Measurements from ENCODE around the gene SPR.
"Not testable (repeated sequence)": the region's sequence is repeated elsewhere in the genome, so short reads cannot be mapped to it uniquely, and the experiment has no call there.

SPR gene

GRCh38 chr2:72895154-72895553 lies 7.9 kb downstream of the SPR start:
- H3K9me3 ChIP-seq (ENCODE audit: low read length), result no peaks in the 10 kb centered on the region
- peaks cover 52% of the 10 kb centered on the region for H3K27me3 ChIP-seq (ENCODE audit: insufficient read depth, low read length)
- H3K4me1 ChIP-seq (ENCODE audit: insufficient read depth, low read length), result peaks cover 4% of the 10 kb centered on the region
- no peak overlapping the region for H3K4me3 ChIP-seq (ENCODE audit: low read length)
- no peak overlapping the region for H2AFZ ChIP-seq (ENCODE audit: low read depth, low read length)
- no peaks in the 10 kb centered on the region for H3K36me3 ChIP-seq (ENCODE audit: insufficient read depth, low read length)

DNA sequence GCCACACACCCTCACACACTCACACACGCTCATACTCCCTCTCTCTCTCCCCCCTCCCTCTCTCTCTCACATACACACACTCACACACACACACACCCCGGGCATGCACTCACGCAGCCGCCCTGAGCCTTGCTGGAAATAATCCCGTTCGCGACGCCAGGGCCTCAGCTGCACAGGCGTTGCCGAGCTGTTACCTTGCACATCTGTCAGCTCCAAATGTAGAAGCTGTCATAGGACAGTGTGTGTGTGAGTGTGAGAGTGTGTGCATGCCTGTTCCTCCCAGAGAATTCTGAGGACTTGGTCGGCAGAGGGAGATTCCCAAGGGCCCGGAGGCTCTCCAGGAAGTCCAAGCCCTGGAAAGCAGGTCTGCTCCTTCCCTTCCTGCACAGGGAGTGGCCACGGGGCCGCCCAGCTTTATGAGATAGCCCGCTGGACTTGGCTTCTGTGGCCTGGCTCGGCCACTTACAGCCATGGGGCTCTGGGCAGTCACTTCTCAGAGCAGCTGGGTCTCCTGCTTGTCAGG lies 8.6 kb downstream of the SPR start:
- Histone ChIP-seq H3K9me3 (ENCODE audit: low read length) (no peaks in the 10 kb centered on the region), H3K4me1 (ENCODE audit: insufficient read depth, low read length) (peaks cover 4% of the 10 kb centered on the region), H3K27me3 (ENCODE audit: insufficient read depth, low read length) (peaks cover 56% of the 10 kb centered on the region), H3K36me3 (ENCODE audit: insufficient read depth, low read length) (no peaks in the 10 kb centered on the region), H3K4me3 (ENCODE audit: low read length) (no peak overlapping the region), H2AFZ (ENCODE audit: low read depth, low read length) (no peak overlapping the region)

GRCh38 chr2:72896446-72896845 lies 9.2 kb downstream of the SPR start:
- no peaks in the 10 kb centered on the region for H3K9me3 ChIP-seq (ENCODE audit: low read length)
- peaks cover 63% of the 10 kb centered on the region for H3K27me3 ChIP-seq (ENCODE audit: insufficient read depth, low read length)
- H3K36me3 ChIP-seq (ENCODE audit: insufficient read depth, low read length), result no peaks in the 10 kb centered on the region
- no peak overlapping the region for H2AFZ ChIP-seq (ENCODE audit: low read depth, low read length)
- no peak overlapping the region for H3K4me3 ChIP-seq (ENCODE audit: low read length)
- H3K4me1 ChIP-seq (ENCODE audit: insufficient read depth, low read length), result peaks cover 4% of the 10 kb centered on the region

GRCh38 chr2:72897785-72898584 lies 10.8 kb downstream of the SPR start:
- no peaks in the 10 kb centered on the region for H3K36me3 ChIP-seq (ENCODE audit: insufficient read depth, low read length)

DNA sequence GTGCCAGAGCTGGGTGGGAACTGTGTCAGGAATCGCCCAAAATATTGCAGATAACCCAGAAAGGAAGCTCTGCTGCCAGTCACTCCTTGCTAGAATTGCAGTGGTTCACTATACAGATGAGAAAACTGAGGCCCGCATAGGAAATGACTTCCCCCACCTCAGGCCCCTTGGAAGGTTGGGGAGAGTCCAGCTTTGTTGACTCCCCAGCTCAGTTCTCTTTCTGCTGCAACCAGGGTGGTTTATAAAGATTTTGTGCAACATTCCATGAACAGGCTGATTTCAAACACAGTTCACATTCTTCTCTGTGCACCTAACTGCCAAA lies 11.3 kb downstream of the SPR start:
- H3K9me3 ChIP-seq (ENCODE audit: low read length), result peaks cover 1% of the 10 kb centered on the region

More at GRCh38 chr2:72897785-72898584, 10.8 kb downstream of the SPR start:
- Histone ChIP-seq H2AFZ (ENCODE audit: low read depth, low read length) (no peak overlapping the region), H3K27me3 (ENCODE audit: insufficient read depth, low read length) (peaks cover 69% of the 10 kb centered on the region), H3K4me3 (ENCODE audit: low read length) (no peak overlapping the region), H3K9me3 (ENCODE audit: low read length) (no peaks in the 10 kb centered on the region), H3K4me1 (ENCODE audit: insufficient read depth, low read length) (peaks cover 4% of the 10 kb centered on the region)

GRCh38 chr2:72900191-72900825 lies 13.1 kb downstream of the SPR start:
- no peaks in the 10 kb centered on the region for H3K36me3 ChIP-seq (ENCODE audit: insufficient read depth, low read length)
- peaks cover 1% of the 10 kb centered on the region for H3K9me3 ChIP-seq (ENCODE audit: low read length)
- peaks cover 64% of the 10 kb centered on the region for H3K27me3 ChIP-seq (ENCODE audit: insufficient read depth, low read length)
- no peak overlapping the region for H3K4me3 ChIP-seq (ENCODE audit: low read length)
- no peak overlapping the region for H2AFZ ChIP-seq (ENCODE audit: low read depth, low read length)
- H3K4me1 ChIP-seq (ENCODE audit: insufficient read depth, low read length), result peaks cover 4% of the 10 kb centered on the region

More for the DNA sequence above, 11.3 kb downstream of the SPR start:
- Histone ChIP-seq H3K4me3 (ENCODE audit: low read length) (no peak overlapping the region), H3K36me3 (ENCODE audit: insufficient read depth, low read length) (no peaks in the 10 kb centered on the region), H3K4me1 (ENCODE audit: insufficient read depth, low read length) (peaks cover 4% of the 10 kb centered on the region), H2AFZ (ENCODE audit: low read depth, low read length) (no peak overlapping the region), H3K27me3 (ENCODE audit: insufficient read depth, low read length) (peaks cover 74% of the 10 kb centered on the region)

- Histone ChIP-seq H2AFZ (ENCODE audit: low read depth, low read length) (no peak overlapping the region), H3K36me3 (ENCODE audit: insufficient read depth, low read length) (no peaks in the 10 kb centered on the region), H3K4me3 (ENCODE audit: low read length) (no peak overlapping the region), H3K27me3 (ENCODE audit: insufficient read depth, low read length) (peaks cover 55% of the 10 kb centered on the region), H3K4me1 (ENCODE audit: insufficient read depth, low read length) (no peaks in the 10 kb centered on the region), H3K9me3 (ENCODE audit: low read length) (peaks cover 3% of the 10 kb centered on the region)
These were observed 14.2 kb downstream of the SPR start for GRCh38 chr2:72901426-72901825.

DNA sequence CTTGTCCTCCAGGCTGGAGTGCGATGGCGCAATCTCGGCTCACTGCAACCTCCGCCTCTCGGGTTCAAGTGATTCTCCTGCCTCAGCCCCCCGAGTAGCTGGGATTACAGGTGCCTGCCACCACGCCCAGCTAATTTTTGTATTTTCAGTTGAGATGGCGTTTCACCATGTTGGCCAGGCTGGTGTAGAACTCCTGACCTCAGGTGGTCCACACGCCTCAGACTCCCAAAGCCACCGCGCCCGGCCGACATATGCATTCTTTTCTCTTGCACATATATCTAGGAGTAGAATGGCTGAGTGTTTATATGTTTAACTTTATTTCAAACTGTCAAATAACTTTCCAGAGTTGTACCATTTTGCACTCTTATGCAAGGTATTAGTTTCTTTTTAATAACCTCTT lies 20.2 kb downstream of the SPR start:
- H3K9me3 ChIP-seq (ENCODE audit: low read length); H3K4me1 ChIP-seq (ENCODE audit: insufficient read depth, low read length); H3K4me3 ChIP-seq (ENCODE audit: low read length); H3K36me3 ChIP-seq (ENCODE audit: insufficient read depth, low read length); H2AFZ ChIP-seq (ENCODE audit: low read depth, low read length): not testable (repeated sequence)
- H3K27me3 ChIP-seq (ENCODE audit: insufficient read depth, low read length), result peaks cover 47% of the 10 kb centered on the region

DNA sequence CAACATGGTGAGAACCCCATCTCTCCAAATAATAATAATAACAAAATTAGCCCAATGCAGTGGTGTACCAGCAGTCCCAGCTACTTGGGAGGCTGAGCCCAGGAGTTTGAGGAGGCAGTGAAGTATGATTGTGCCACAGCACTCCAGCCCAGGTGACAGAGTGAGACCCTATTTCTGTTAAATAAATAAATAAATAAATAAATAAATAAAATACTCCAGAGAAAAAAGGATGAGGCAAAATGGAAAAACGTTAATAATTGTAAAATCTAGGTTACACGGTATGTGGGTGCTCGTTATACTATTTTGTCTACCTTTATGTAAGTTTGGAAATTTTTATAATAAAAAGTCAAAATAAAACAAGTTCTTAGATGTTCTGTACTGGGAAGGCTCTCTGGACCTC lies 21.5 kb downstream of the SPR start:
- no peak overlapping the region for H2AFZ ChIP-seq (ENCODE audit: low read depth, low read length)
- H3K36me3 ChIP-seq (ENCODE audit: insufficient read depth, low read length), result no peaks in the 10 kb centered on the region
- peaks cover 51% of the 10 kb centered on the region for H3K27me3 ChIP-seq (ENCODE audit: insufficient read depth, low read length)

GRCh38 chr2:72911256-72911655 lies 24.0 kb downstream of the SPR start:
- Histone ChIP-seq H2AFZ (ENCODE audit: low read depth, low read length) (no peak overlapping the region), H3K36me3 (ENCODE audit: insufficient read depth, low read length) (no peaks in the 10 kb centered on the region), H3K9me3 (ENCODE audit: low read length) (peaks cover under 1% of the 10 kb centered on the region), H3K4me3 (ENCODE audit: low read length) (no peak overlapping the region), H3K4me1 (ENCODE audit: insufficient read depth, low read length) (no peaks in the 10 kb centered on the region), H3K27me3 (ENCODE audit: insufficient read depth, low read length) (peaks cover 74% of the 10 kb centered on the region)

More for the DNA sequence above, 21.5 kb downstream of the SPR start:
- no peak overlapping the region for H3K4me3 ChIP-seq (ENCODE audit: low read length)
- H3K4me1 ChIP-seq (ENCODE audit: insufficient read depth, low read length), result no peaks in the 10 kb centered on the region
- peaks cover 2% of the 10 kb centered on the region for H3K9me3 ChIP-seq (ENCODE audit: low read length)

DNA sequence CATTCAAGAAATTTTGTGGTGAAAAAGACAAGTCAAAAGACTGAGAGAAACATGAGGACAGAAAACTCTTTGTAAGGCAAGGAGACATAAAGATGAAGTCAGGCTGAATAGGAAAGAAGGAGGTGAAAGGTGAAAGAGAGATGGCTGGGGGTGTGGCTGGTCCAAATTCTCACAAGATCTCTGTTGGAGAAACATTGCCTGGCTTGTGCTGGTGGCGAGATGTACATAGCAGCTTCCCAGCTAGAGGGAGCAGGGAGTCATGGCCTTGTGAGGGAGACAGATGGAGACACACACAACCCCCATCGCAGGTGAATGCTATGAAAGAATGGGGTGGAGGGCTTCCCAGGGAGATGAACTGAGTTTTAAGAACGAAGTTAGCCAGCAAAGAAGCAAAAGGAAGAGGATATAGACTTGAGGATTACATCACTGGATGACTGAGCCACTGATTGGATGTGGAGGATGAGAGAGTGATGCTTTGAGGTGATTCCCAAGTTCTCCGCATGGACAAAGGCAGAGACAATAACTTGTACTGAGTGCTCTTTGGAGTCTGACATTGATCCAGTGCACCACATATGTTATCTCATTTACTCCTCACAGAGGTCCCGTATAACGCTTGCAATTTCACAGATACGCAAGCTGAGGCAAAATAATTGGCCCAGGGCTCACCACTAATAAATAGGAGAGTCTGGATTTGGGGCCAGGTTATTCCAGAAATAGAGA lies 26.4 kb downstream of the SPR start:
- no peak overlapping the region for H2AFZ ChIP-seq (ENCODE audit: low read depth, low read length)
- H3K27me3 ChIP-seq (ENCODE audit: insufficient read depth, low read length), result peaks cover 87% of the 10 kb centered on the region
- no peaks in the 10 kb centered on the region for H3K9me3 ChIP-seq (ENCODE audit: low read length)
- H3K4me3 ChIP-seq (ENCODE audit: low read length), result no peak overlapping the region
- H3K36me3 ChIP-seq (ENCODE audit: insufficient read depth, low read length), result no peaks in the 10 kb centered on the region
- H3K4me1 ChIP-seq (ENCODE audit: insufficient read depth, low read length), result peaks cover 18% of the 10 kb centered on the region

- no peak overlapping the region for H3K4me3 ChIP-seq (ENCODE audit: low read length)
These were observed 27.0 kb downstream of the SPR start for GRCh38 chr2:72914206-72914559.

More at GRCh38 chr2:72914206-72914559, 27.0 kb downstream of the SPR start:
- peaks cover 19% of the 10 kb centered on the region for H3K4me1 ChIP-seq (ENCODE audit: insufficient read depth, low read length)
- peaks cover 90% of the 10 kb centered on the region for H3K27me3 ChIP-seq (ENCODE audit: insufficient read depth, low read length)
- H3K36me3 ChIP-seq (ENCODE audit: insufficient read depth, low read length), result no peaks in the 10 kb centered on the region
- H2AFZ ChIP-seq (ENCODE audit: low read depth, low read length), result no peak overlapping the region
- no peaks in the 10 kb centered on the region for H3K9me3 ChIP-seq (ENCODE audit: low read length)

Measured in neuron (in vitro differentiated cells).